ENCODE data around the gene TSPAN5. TPM values are rescaled to one million over a fixed set of nuclear protein-coding genes. Genes with fewer than 3 reads are reported as not detected.

The TSPAN5 gene
- polyA plus RNA-seq, 1 experiment = 190 TPM

DNA sequence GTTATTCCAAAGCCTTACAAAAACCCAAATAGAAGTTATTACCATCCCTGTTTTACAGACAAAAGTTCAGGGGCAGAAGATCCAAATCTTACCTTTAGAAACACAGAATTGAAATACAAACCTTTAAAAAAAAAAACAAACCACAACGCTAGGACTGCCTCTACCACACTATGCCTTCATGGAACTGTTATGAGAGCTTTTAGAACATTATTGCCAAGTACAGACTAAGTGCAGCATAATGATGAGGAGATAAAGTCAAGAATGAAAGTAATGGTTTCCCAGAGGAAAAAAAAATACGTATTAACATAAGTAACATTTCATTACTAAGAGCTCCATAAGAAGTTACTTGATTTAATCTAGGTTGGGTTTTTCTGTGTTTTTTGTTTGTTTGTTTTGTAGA lies 34.3 kb downstream of the TSPAN5 start:
- DNase-seq (ENCODE audit: low read depth, low spot score) = no peak
- H3K4me3 ChIP-seq (ENCODE audit: low read depth, low read length) = no peak overlapping the region
- TF ChIP-seq, protein P1, sequence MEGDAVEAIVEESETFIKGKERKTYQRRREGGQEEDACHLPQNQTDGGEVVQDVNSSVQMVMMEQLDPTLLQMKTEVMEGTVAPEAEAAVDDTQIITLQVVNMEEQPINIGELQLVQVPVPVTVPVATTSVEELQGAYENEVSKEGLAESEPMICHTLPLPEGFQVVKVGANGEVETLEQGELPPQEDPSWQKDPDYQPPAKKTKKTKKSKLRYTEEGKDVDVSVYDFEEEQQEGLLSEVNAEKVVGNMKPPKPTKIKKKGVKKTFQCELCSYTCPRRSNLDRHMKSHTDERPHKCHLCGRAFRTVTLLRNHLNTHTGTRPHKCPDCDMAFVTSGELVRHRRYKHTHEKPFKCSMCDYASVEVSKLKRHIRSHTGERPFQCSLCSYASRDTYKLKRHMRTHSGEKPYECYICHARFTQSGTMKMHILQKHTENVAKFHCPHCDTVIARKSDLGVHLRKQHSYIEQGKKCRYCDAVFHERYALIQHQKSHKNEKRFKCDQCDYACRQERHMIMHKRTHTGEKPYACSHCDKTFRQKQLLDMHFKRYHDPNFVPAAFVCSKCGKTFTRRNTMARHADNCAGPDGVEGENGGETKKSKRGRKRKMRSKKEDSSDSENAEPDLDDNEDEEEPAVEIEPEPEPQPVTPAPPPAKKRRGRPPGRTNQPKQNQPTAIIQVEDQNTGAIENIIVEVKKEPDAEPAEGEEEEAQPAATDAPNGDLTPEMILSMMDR (IDR thresholded peaks at IDR 0.05; ENCODE audit: low read depth, low read length) = no peak
- H3K9me3 ChIP-seq (ENCODE audit: control insufficient read depth, insufficient read depth, low read length) = no peaks in the 10 kb centered on the region; the same call in 1 of the 2 replicates
- POLR2A ChIA-PET = no interaction called here
- no peak overlapping the region for H3K27ac ChIP-seq (ENCODE audit: low read depth, low read length)
- CTCF ChIA-PET = interaction anchor here (1.5 kb wide), 1 partner anchor 159 kb away, joined by 3 read pairs; no protein-coding TSS in a partner anchor
- no peaks in the 10 kb centered on the region for H3K27me3 ChIP-seq (ENCODE audit: control insufficient read depth, insufficient read depth, low read length)

DNA sequence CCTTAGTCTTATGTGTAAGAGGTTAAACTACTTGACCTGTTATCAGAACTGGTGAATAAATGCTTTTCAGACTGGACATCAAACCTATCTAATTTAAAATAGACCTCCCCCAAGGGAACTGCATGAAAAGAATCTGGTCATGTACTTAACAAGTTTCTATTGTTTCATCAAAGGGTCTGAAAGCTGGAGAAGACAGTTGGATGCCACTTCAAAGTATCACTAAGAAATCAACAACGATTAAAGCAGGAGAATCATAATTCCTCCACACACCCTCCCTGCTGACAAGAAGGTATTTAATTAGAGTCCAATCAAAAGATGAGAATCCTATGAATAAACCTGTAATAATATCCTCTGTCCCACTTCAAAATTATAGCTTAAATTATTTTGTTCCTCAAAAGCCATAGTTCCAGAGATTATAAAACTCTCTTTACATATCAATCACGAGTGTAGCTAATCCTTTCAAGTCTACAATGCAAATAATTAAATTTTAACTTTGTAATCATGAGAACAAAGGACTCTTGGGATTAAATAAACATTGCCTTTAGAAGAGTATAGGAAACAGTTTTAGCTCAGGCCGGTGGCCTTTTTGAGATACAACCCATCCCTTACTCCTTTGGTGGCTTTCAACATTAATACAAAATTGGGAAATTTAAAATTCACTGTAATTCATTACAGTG lies 35.1 kb downstream of the TSPAN5 start:
- no peak for DNase-seq (ENCODE audit: low read depth, low spot score)
- Histone ChIP-seq H3K4me3 (ENCODE audit: low read depth, low read length) (no peak overlapping the region), H3K27ac (ENCODE audit: low read depth, low read length) (no peak overlapping the region), H3K27me3 (ENCODE audit: control insufficient read depth, insufficient read depth, low read length) (no peaks in the 10 kb centered on the region), H3K9me3 (ENCODE audit: control insufficient read depth, insufficient read depth, low read length) (no peaks in the 10 kb centered on the region)
- ChIA-PET CTCF (no interaction called here), POLR2A (no interaction called here)
- TF ChIP-seq, protein P1 (IDR thresholded peaks at IDR 0.05; ENCODE audit: low read depth, low read length) = no peak

DNA sequence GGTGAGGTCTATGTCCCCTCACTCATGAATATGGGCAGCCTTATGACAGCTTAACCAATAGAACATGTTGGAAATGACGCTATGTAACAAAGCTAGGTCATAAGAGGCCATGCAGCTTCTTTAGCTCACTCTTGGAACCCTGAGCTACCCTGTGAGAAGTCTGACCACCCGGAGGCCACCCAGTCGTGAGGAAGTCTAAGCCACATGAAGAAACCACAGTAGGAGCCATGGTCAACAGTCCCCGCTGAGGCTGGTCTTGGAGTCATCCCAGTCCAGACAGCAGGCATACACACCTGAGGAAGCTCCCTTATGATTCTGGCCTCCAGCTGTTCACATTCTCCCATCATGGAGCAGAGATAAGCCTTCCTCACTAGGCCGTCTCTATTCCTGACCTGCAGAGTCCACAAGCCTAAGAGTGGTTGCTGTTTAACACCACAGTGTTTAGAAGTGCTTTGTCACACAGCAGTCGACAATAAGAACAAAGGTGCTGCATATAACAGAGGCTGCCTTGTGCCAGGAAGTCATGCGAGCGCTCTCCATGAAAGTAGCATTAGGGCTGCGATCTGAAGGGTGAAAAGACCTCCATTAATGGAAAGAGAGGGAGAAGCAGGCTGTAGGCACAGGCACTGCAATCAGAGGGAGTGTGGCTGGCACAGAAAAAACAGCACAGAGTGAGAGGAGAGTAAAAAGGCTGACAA lies 38.2 kb downstream of the TSPAN5 start:
- DNase-seq (ENCODE audit: low read depth, low spot score) = no peak
- CTCF ChIA-PET = no interaction called here

DNA sequence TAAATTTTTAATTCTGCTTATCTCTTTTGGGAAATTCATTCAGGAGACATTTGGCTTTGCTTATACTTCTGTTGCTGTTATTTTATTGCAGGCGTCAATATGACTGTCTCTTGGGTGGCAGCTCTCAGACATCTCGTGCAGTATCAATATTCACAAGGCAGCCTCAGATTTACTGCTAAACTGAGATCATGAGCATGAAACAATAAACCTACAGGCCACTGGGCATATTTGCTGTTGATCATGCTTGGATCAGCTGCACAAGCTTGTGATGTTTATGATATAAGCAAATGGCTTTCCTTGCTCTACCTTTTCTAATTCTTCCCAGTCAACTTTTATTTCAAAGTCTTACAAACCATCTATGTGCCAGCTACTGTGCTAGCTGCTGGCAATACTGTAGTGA lies 39.2 kb downstream of the TSPAN5 start:
- H3K9me3 ChIP-seq (ENCODE audit: control insufficient read depth, insufficient read depth, low read length) = no peaks in the 10 kb centered on the region
- no peak overlapping the region for H3K27ac ChIP-seq (ENCODE audit: low read depth, low read length)
- TF ChIP-seq, protein P1 (IDR thresholded peaks at IDR 0.05; ENCODE audit: low read depth, low read length) = no peak
- no peak overlapping the region for H3K4me3 ChIP-seq (ENCODE audit: low read depth, low read length)
- ChIA-PET POLR2A (no interaction called here), CTCF (interaction anchor here (0.6 kb wide), 1 partner anchor 9 kb away, joined by 3 read pairs; no protein-coding TSS in a partner anchor)
- DNase-seq (ENCODE audit: low read depth, low spot score) = no peak
- no peaks in the 10 kb centered on the region for H3K27me3 ChIP-seq (ENCODE audit: control insufficient read depth, insufficient read depth, low read length)

More for the DNA sequence above, 38.2 kb downstream of the TSPAN5 start:
- no peaks in the 10 kb centered on the region for H3K27me3 ChIP-seq (ENCODE audit: control insufficient read depth, insufficient read depth, low read length)
- no peak overlapping the region for H3K4me3 ChIP-seq (ENCODE audit: low read depth, low read length)
- TF ChIP-seq, protein P1 (IDR thresholded peaks at IDR 0.05; ENCODE audit: low read depth, low read length) = no peak
- H3K27ac ChIP-seq (ENCODE audit: low read depth, low read length) = no peak overlapping the region
- POLR2A ChIA-PET = no interaction called here
- no peaks in the 10 kb centered on the region for H3K9me3 ChIP-seq (ENCODE audit: control insufficient read depth, insufficient read depth, low read length)

DNA sequence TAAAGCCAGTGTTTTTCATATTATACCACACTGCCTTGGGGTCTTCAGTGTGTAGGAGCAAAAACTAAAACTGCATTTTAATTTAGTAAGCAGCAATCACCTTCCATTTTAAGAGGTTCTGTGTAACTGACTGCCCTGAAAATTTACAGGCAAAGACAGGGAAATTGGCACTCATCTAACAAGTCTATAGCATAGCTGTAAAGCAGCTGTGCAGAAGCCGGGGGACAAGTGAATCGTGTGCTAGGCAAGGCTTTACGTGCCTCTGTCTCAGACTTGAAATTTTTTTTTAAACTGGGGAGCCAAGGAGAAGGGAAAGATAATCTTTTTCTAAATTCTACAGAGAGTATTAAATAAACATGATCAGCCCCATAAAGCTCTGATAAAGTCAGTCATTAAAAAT lies 39.7 kb downstream of the TSPAN5 start:
- ChIA-PET CTCF (interaction anchor here (0.6 kb wide), 1 partner anchor 9 kb away, joined by 3 read pairs; no protein-coding TSS in a partner anchor), POLR2A (no interaction called here)
- DNase-seq (ENCODE audit: low read depth, low spot score) = no peak

More for the DNA sequence above, 39.7 kb downstream of the TSPAN5 start:
- H3K9me3 ChIP-seq (ENCODE audit: control insufficient read depth, insufficient read depth, low read length) = no peaks in the 10 kb centered on the region
- no peak overlapping the region for H3K4me3 ChIP-seq (ENCODE audit: low read depth, low read length)
- TF ChIP-seq, protein P1 (IDR thresholded peaks at IDR 0.05; ENCODE audit: low read depth, low read length) = no peak
- H3K27ac ChIP-seq (ENCODE audit: low read depth, low read length) = no peak overlapping the region
- no peaks in the 10 kb centered on the region for H3K27me3 ChIP-seq (ENCODE audit: control insufficient read depth, insufficient read depth, low read length)

Measured in AG04450 (cell line).